ENCODE measurements around the gene AFM.
"Not testable (repeated sequence)": the region's sequence is repeated elsewhere in the genome, so short reads cannot be mapped to it uniquely, and the experiment has no call there.

The AFM gene

GRCh38 chr4:73499996-73500765, 18.6 kb downstream of the AFM start:
- no peak for DNase-seq (ENCODE audit: insufficient read length, low spot score)
- no peak for FAIRE-seq

GRCh38 chr4:73501664-73502265, 20.2 kb downstream of the AFM start:
- FAIRE-seq (no peak), DNase-seq (ENCODE audit: insufficient read length, low spot score) (no peak)

DNA sequence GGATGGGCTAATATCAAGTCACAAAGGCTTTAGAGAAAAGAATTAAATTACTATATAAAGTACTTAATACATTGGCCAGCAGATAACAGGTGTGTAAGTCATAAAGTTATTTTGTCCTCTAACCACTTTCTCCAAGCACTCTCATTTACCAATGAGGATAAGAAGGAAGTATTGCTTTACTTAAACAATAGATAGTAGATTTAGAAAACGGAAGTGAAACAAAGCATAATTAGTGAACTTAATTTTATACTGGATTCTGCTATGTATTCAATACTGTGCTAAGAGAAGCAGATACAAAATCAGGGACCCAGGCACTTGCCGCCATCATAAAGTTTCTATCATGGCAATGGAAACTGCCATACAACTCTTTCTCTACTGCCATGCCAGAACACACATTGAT, 24.0 kb downstream of the AFM start:
- FAIRE-seq = no peak
- no peak for DNase-seq (ENCODE audit: insufficient read length, low spot score)

DNA sequence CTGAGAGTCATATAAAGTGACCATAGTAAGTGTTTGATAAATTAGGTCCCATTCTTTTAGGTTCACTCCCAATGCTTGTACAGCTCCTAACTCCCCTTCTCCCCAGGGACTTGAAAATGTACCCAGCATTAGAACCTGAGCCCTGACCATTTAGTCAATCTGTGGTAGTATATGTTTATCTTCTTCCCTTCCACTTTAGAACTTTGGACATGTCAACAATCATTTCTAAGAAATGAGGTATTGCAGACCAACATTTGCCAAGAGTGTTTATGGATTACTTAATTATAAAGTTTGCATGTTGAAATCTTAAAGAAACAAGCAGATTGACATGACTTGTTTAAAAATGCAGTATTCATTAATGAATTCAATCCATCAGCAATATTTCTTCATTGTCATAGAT, 26.0 kb downstream of the AFM start:
- DNase-seq (ENCODE audit: insufficient read length, low spot score) (no peak), FAIRE-seq (no peak)

DNA sequence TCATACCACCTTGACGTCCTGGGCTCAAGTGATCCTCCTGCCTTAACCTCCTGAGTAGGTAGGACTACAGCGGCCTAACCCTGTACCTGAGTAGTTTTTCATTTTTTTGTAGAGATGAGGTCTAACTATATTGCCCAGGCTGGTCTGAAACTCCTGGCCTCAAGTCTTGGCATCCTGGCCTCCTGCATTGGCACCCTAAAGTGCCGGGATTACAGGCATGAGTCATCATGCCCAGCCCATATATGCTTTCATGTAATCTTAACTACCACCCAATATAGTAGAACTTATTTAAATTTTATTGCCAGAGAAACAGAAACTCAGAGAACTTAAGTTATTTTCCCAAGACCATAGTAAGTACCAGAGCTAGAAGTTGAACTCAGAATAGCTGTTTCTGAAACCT, 27.1 kb downstream of the AFM start:
- DNase-seq (ENCODE audit: insufficient read length, low spot score) (no peak), FAIRE-seq (no peak)

DNA sequence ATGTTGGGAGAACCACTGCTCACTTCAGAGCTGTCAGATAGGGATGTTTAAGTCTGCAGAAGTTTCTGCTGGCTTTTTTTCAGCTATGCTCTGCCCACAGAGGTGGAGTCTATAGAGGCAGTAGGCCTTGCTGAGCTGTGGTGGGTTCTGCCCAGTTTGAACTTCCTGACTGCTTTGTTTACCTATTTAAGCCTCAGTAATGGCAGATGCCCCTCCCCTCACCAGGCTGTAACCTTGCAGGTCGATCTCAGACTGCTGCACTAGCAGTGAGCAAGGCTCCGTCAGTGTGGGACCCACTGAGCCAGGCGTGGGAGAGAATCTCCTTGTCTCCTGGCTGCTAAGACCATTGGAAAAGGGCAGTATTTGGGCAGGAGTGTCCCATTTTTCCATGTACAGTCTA, 36.8 kb downstream of the AFM start:
- FAIRE-seq (no peak), DNase-seq (ENCODE audit: insufficient read length, low spot score) (no peak)

GRCh38 chr4:73520821-73521220, 39.3 kb downstream of the AFM start:
- no peak for FAIRE-seq

GRCh38 chr4:73523126-73523525, 41.6 kb downstream of the AFM start:
- no peak for FAIRE-seq
- no peak for DNase-seq (ENCODE audit: insufficient read length, low spot score)

More at GRCh38 chr4:73520821-73521220, 39.3 kb downstream of the AFM start:
- DNase-seq (ENCODE audit: insufficient read length, low spot score) = no peak

- FAIRE-seq (no peak), DNase-seq (ENCODE audit: insufficient read length, low spot score) (no peak)
Observed at GRCh38 chr4:73525611-73526010, 44.1 kb downstream of the AFM start.

- DNase-seq (ENCODE audit: insufficient read length, low spot score) (no peak), FAIRE-seq (no peak)
Observed at GRCh38 chr4:73527196-73527595, 45.7 kb downstream of the AFM start.

- DNase-seq (ENCODE audit: insufficient read length, low spot score) (no peak), FAIRE-seq (no peak)
Observed at GRCh38 chr4:73528171-73528570, 46.6 kb downstream of the AFM start.

GRCh38 chr4:73533515-73534422, 52.2 kb downstream of the AFM start:
- DNase-seq (ENCODE audit: insufficient read length, low spot score) (no peak), FAIRE-seq (no peak)

GRCh38 chr4:73538162-73538561, 56.6 kb downstream of the AFM start:
- FAIRE-seq (no peak), DNase-seq (ENCODE audit: insufficient read length, low spot score) (no peak)

GRCh38 chr4:73539386-73539785, 57.8 kb downstream of the AFM start:
- DNase-seq (ENCODE audit: insufficient read length, low spot score) (no peak), FAIRE-seq (no peak)

GRCh38 chr4:73540826-73541225, 59.3 kb downstream of the AFM start:
- FAIRE-seq (no peak), DNase-seq (ENCODE audit: insufficient read length, low spot score) (no peak)

GRCh38 chr4:73541251-73541650, 59.7 kb downstream of the AFM start:
- FAIRE-seq (no peak), DNase-seq (ENCODE audit: insufficient read length, low spot score) (no peak)

DNA sequence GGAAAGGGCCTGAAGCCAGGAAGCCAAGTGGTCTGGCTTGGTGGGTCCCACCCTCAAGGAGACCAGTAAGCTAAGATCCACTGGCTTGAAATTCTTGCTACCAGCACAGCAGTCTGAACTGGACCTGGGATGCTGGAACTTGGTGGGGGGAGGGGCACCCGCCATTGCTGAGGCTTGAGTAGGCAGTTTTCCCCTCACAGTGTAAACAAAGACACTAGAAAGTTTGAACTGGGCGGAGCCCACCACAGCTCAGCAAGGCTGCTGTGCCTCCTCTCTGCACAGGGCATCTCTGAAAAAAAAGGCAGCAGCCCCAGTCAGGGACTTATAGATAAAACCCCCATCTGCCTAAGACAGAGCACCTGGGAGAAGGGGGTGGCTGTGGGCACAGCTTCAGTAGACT, 63.1 kb downstream of the AFM start:
- DNase-seq (ENCODE audit: insufficient read length, low spot score) = no peak
- no peak for FAIRE-seq

- not testable (repeated sequence) for DNase-seq (ENCODE audit: insufficient read length, low spot score); FAIRE-seq
Observed at GRCh38 chr4:73550865-73551264, 69.3 kb downstream of the AFM start.
